H9 (cell line): ENCODE results near the gene GALNT13. TPM values are rescaled to one million over a fixed set of nuclear protein-coding genes. Genes with fewer than 3 reads are reported as not detected.
"Not testable (repeated sequence)": the region's sequence is repeated elsewhere in the genome, so short reads cannot be mapped to it uniquely, and the experiment has no call there.

Experiments used
- DNase-seq: peaks from one replicate; pipeline ENCODE4 v3.0.0-alpha.2; 2017
- H2AFZ ChIP-seq: one replicate; pipeline ENCODE4 v1.6.1; 2013; ENCODE audit warnings: mild to moderate bottlenecking, low read length, control low read depth, moderate library complexity
- H2AK5ac ChIP-seq: 2 replicates; pipeline ENCODE4 v1.6.1; 2013; ENCODE audit warnings: low read length, control low read depth, mixed read lengths; ENCODE audit not compliant: insufficient read length
- H2BK120ac ChIP-seq: one replicate; pipeline ENCODE4 v1.6.1; 2013; ENCODE audit warnings: low read depth, mild to moderate bottlenecking, low read length, control low read depth, inconsistent platforms; ENCODE audit not compliant: poor library complexity, severe bottlenecking
- H2BK12ac ChIP-seq: 2 replicates; pipeline ENCODE4 v1.6.1; 2013; ENCODE audit warnings: low read length, control low read depth, mixed read lengths, low read depth; ENCODE audit not compliant: insufficient read length
- H2BK15ac ChIP-seq: 2 replicates; pipeline ENCODE4 v1.6.1; 2013; ENCODE audit warnings: low read depth, low read length, control low read depth
- H2BK20ac ChIP-seq: one replicate; pipeline ENCODE4 v1.6.1; 2013; ENCODE audit warnings: low read depth, mild to moderate bottlenecking, low read length, control low read depth, inconsistent platforms; ENCODE audit not compliant: poor library complexity, severe bottlenecking
- H2BK5ac ChIP-seq: 2 replicates; pipeline ENCODE4 v1.6.1; 2013; ENCODE audit warnings: low read length, control low read depth, mixed read lengths; ENCODE audit not compliant: insufficient read length
- H3K14ac ChIP-seq: 2 replicates; pipeline ENCODE4 v1.6.1; 2013; ENCODE audit warnings: low read length, control low read depth; ENCODE audit not compliant: insufficient read depth
- H3K18ac ChIP-seq: 2 replicates; pipeline ENCODE4 v1.6.1; 2013; ENCODE audit warnings: low read depth, mild to moderate bottlenecking, mixed read lengths, low read length, control low read depth; ENCODE audit not compliant: insufficient read length
- H3K23ac ChIP-seq: 2 replicates; pipeline ENCODE4 v1.6.1; 2013; ENCODE audit warnings: low read length, control low read depth, mixed read lengths, low read depth; ENCODE audit not compliant: insufficient read length
- H3K23me2 ChIP-seq: 2 replicates; pipeline ENCODE4 v1.6.1; 2013; ENCODE audit warnings: low read depth, mild to moderate bottlenecking, mixed read lengths, low read length, control low read depth; ENCODE audit not compliant: insufficient read length, poor library complexity, severe bottlenecking
- H3K27ac ChIP-seq: 2 replicates; pipeline ENCODE4 v1.5.1; 2013; ENCODE audit warnings: low read length, control low read depth, mixed read lengths, low read depth; ENCODE audit not compliant: insufficient read length
- H3K27me3 ChIP-seq: 2 replicates; pipeline ENCODE4 v1.6.1; 2013; ENCODE audit warnings: low read length, control low read depth, inconsistent platforms; ENCODE audit not compliant: insufficient read depth
- H3K4ac ChIP-seq: 2 replicates; pipeline ENCODE4 v1.6.1; 2013; ENCODE audit warnings: low read depth, mild to moderate bottlenecking, control low read depth, inconsistent platforms, low read length, moderate library complexity
- H3K4me1 ChIP-seq: 2 replicates; pipeline ENCODE4 v1.6.1; 2013; ENCODE audit warnings: low read length, control low read depth, inconsistent platforms; ENCODE audit not compliant: insufficient read depth
- H3K4me2 ChIP-seq: 2 replicates; pipeline ENCODE4 v1.6.1; 2013; ENCODE audit warnings: low read length, control low read depth, mixed read lengths; ENCODE audit not compliant: insufficient read length, insufficient read depth
- H3K56ac ChIP-seq: 2 replicates; pipeline ENCODE4 v1.6.1; 2013; ENCODE audit warnings: low read depth, mild to moderate bottlenecking, mixed read lengths, low read length, control low read depth; ENCODE audit not compliant: insufficient read length
- H3K79me1 ChIP-seq: 2 replicates; pipeline ENCODE4 v1.6.1; 2013; ENCODE audit warnings: low read depth, mild to moderate bottlenecking, moderate library complexity, low read length, control low read depth, inconsistent platforms; ENCODE audit not compliant: insufficient read depth, poor library complexity, severe bottlenecking
- H3K79me2 ChIP-seq: 2 replicates; pipeline ENCODE4 v1.6.1; 2013; ENCODE audit warnings: low read length, control low read depth, inconsistent platforms; ENCODE audit not compliant: insufficient read depth
- H3K9ac ChIP-seq: 2 replicates; pipeline ENCODE4 v1.6.1; 2013; ENCODE audit warnings: low read length, control low read depth, mixed read lengths; ENCODE audit not compliant: insufficient read length; ENCODE audit errors: extremely low read depth
- H3K9me3 ChIP-seq: one replicate; pipeline ENCODE4 v1.6.1; 2013; ENCODE audit warnings: low read depth, low read length, inconsistent platforms; ENCODE audit not compliant: control insufficient read depth
- H3T11ph ChIP-seq: one replicate; pipeline ENCODE4 v1.6.1; 2013; ENCODE audit warnings: mild to moderate bottlenecking, low read length, control low read depth, inconsistent platforms
- H4K20me1 ChIP-seq: one replicate; pipeline ENCODE4 v1.6.1; 2013; ENCODE audit not compliant: control insufficient read depth, insufficient read length, insufficient read depth
- H4K5ac ChIP-seq: 2 replicates; pipeline ENCODE4 v1.6.1; 2013; ENCODE audit warnings: low read depth, mild to moderate bottlenecking, mixed read lengths, low read length, control low read depth; ENCODE audit not compliant: insufficient read length
- H4K8ac ChIP-seq: replicated peaks from 2 replicates; pipeline ENCODE4 v1.6.1; 2013; ENCODE audit warnings: low read length, control low read depth, mixed read lengths, low read depth; ENCODE audit not compliant: insufficient read length
- H4K91ac ChIP-seq: 2 replicates; pipeline ENCODE4 v1.6.1; 2013; ENCODE audit warnings: low read depth, mild to moderate bottlenecking, moderate library complexity, mixed read lengths, low read length, control low read depth; ENCODE audit not compliant: insufficient read length
- H3K27ac Mint-ChIP-seq, 3 experiments: 2 replicates in 2 of 3; 3 replicates in 1 of 3; pipeline ENCODE4 v1.8.0; 2020 to 2021; ENCODE audit warnings: mixed read lengths in 3 of 3, mild to moderate bottlenecking in 1 of 3, moderate library complexity in 1 of 3
- H3K27me3 Mint-ChIP-seq: 2 replicates; pipeline ENCODE4 v1.8.0; 2021; ENCODE audit warnings: low read depth, mild to moderate bottlenecking, moderate library complexity, mixed read lengths
- H3K36me3 Mint-ChIP-seq, 3 experiments: 2 replicates in 2 of 3; 3 replicates in 1 of 3; pipeline ENCODE4 v1.8.0; 2020 to 2021; ENCODE audit warnings: low read depth in 3 of 3, mixed read lengths in 3 of 3; ENCODE audit not compliant: insufficient read depth in 1 of 3
- H3K4me1 Mint-ChIP-seq, 2 experiments: 2 replicates each; pipeline ENCODE4 v1.8.0; 2020; ENCODE audit warnings: mixed read lengths in 2 of 2
- H3K4me3 Mint-ChIP-seq, 2 experiments: 2 replicates in 1 of 2; 3 replicates in 1 of 2; pipeline ENCODE4 v1.8.0; 2020 to 2021; ENCODE audit warnings: mild to moderate bottlenecking in 2 of 2, mixed read lengths in 2 of 2, moderate library complexity in 1 of 2
- H3K9me3 Mint-ChIP-seq, 2 experiments: 2 replicates in 1 of 2; 3 replicates in 1 of 2; pipeline ENCODE4 v1.8.0; 2020; ENCODE audit warnings: mild to moderate bottlenecking in 2 of 2, mixed read lengths in 2 of 2, moderate library complexity in 1 of 2
- WGBS: extraction: QIAGEN DNeasy Blood & Tissue Kit; methylation state at CpG from one replicate; pipeline ENCODE4 v1.1.7; 2013; ENCODE audit warnings: missing lambda C conversion rate, low lambda C conversion rate, mixed read lengths; ENCODE audit not compliant: insufficient read length; ENCODE audit errors: extremely low coverage; 5-methylcytosine and 5-hydroxymethylcytosine counted together
- total RNA-seq: library from RNA; stranded (reverse); gene quantifications from 2 replicates; pipeline ENCODE4 v1.2.1, GENCODE V29; 2021
- TF ChIP-seq, protein P1 (sequence below): fragments of 200-600 bp; sonication (generic); conservative IDR thresholded peaks from 3 replicates; pipeline ENCODE4 v1.8.0; 2021; ENCODE audit warnings: antibody characterized with exemption, mild to moderate bottlenecking

GALNT13 gene
- total RNA-seq, 1 experiment from 2014 or later: 6.6 TPM

- H3K9me3 ChIP-seq: no peaks in the 10 kb centered on the region
- no peak overlapping the region for H3K4me3 Mint-ChIP-seq
- H3K79me1 ChIP-seq: no peaks in the 10 kb centered on the region
- no peak overlapping the region for H2BK15ac ChIP-seq
- no peak overlapping the region for H3K23ac ChIP-seq
- H3K36me3 Mint-ChIP-seq: peaks cover 0 to 11% (median 2%) of the 10 kb centered on the region in 3 experiments; a peak in 1 of 7 replicates
- no peak overlapping the region for H3K4ac ChIP-seq
- no peak for DNase-seq
- TF ChIP-seq, protein P1, sequence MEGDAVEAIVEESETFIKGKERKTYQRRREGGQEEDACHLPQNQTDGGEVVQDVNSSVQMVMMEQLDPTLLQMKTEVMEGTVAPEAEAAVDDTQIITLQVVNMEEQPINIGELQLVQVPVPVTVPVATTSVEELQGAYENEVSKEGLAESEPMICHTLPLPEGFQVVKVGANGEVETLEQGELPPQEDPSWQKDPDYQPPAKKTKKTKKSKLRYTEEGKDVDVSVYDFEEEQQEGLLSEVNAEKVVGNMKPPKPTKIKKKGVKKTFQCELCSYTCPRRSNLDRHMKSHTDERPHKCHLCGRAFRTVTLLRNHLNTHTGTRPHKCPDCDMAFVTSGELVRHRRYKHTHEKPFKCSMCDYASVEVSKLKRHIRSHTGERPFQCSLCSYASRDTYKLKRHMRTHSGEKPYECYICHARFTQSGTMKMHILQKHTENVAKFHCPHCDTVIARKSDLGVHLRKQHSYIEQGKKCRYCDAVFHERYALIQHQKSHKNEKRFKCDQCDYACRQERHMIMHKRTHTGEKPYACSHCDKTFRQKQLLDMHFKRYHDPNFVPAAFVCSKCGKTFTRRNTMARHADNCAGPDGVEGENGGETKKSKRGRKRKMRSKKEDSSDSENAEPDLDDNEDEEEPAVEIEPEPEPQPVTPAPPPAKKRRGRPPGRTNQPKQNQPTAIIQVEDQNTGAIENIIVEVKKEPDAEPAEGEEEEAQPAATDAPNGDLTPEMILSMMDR: no peak
- no peak overlapping the region for H3K9ac ChIP-seq
- H3K79me2 ChIP-seq: no peaks in the 10 kb centered on the region
- no peaks in the 10 kb centered on the region for H4K20me1 ChIP-seq
- H3K27ac ChIP-seq: no peak overlapping the region
- H4K8ac ChIP-seq: no peak overlapping the region
- no peak overlapping the region for H3K4me2 ChIP-seq
- no peak overlapping the region for H2BK5ac ChIP-seq
- H3K23me2 ChIP-seq: no peaks in the 10 kb centered on the region
- H3K27me3 ChIP-seq: no peaks in the 10 kb centered on the region
- WGBS: 100% methylated on average over 1 of the region's 2 CpGs
- H3K4me1 Mint-ChIP-seq: no peaks in the 10 kb centered on the region
- no peak overlapping the region for H4K5ac ChIP-seq
- H2AFZ ChIP-seq: no peak overlapping the region
- H3K27ac Mint-ChIP-seq: no peak overlapping the region
- H3K4me1 ChIP-seq: no peaks in the 10 kb centered on the region
- H2AK5ac ChIP-seq: no peak overlapping the region
- H3K56ac ChIP-seq: no peak overlapping the region
- no peak overlapping the region for H3K18ac ChIP-seq
- H2BK120ac ChIP-seq: no peak overlapping the region
- no peak overlapping the region for H3K14ac ChIP-seq
- H2BK20ac ChIP-seq: no peak overlapping the region
- H2BK12ac ChIP-seq: no peak overlapping the region
- no peak overlapping the region for H4K91ac ChIP-seq
- H3K27me3 Mint-ChIP-seq: no peaks in the 10 kb centered on the region
- peaks cover 0 to 13% of the 10 kb centered on the region in 2 experiments; a peak in 3 of 5 replicates for H3K9me3 Mint-ChIP-seq
- H3T11ph ChIP-seq: no peak overlapping the region
Measured at GRCh38 chr2:154470376-154470775, 598.7 kb downstream of the GALNT13 start.

DNA sequence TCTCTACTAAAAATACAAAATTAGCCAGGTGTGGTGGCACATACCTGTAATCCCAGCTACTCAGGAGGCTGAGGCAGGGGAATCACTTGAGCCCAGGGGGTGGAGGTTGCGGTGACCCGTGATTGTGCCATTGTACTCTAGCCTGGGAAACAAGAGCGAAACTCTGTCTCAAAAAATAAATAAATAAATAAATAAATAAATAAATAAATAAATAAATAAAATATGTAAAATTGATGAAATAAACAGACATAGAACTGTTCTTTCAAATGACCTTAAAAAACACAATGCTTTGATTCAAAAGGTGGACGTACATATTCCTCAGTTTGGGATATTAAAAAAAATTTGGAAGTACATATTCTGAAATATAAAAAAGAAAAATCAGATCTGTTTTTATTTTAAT lies 599.8 kb downstream of the GALNT13 start:
- not testable (repeated sequence) for H3K56ac ChIP-seq, H3K4ac ChIP-seq, H3K9me3 ChIP-seq, H2BK12ac ChIP-seq, H4K91ac ChIP-seq, H2AFZ ChIP-seq, H3K9ac ChIP-seq, H3K27me3 Mint-ChIP-seq, H2AK5ac ChIP-seq, H2BK120ac ChIP-seq, H4K5ac ChIP-seq, H3K27ac ChIP-seq, H3K4me2 ChIP-seq, H3K27me3 ChIP-seq, H2BK20ac ChIP-seq, H3K18ac ChIP-seq, H4K8ac ChIP-seq, H4K20me1 ChIP-seq, H3K14ac ChIP-seq, H3K79me1 ChIP-seq, H3K23me2 ChIP-seq, H3T11ph ChIP-seq, H3K23ac ChIP-seq, H3K79me2 ChIP-seq, H3K4me1 ChIP-seq, H3K27ac Mint-ChIP-seq, DNase-seq, H2BK5ac ChIP-seq, H2BK15ac ChIP-seq, H3K4me1 Mint-ChIP-seq, H3K4me3 Mint-ChIP-seq
- no CpG with 5 or more reads among the region's 4 CpGs for WGBS
- H3K36me3 Mint-ChIP-seq: peaks cover 0 to 11% (median 2%) of the 10 kb centered on the region in 3 experiments; a peak in 1 of 7 replicates
- H3K9me3 Mint-ChIP-seq: peaks cover 0 to 13% of the 10 kb centered on the region in 2 experiments; a peak in 3 of 5 replicates
